HepG2 (cell line): ENCODE data around the gene IQSEC1. TPM values are rescaled to one million over a fixed set of nuclear protein-coding genes. Genes with fewer than 3 reads are reported as not detected.

Experiments used
- ATAC-seq: fragments of 200-7000 bp; cut with Tn5 transposase; 3 replicates; pipeline ENCODE4 v1.9.1; 2020; ENCODE audit warnings: mild to moderate bottlenecking, moderate library complexity
- BruUV-seq: library from RNA; stranded (reverse); fragments of 400-500 nt; replicated peaks from 2 replicates; lab custom pipeline; 2021; lab: Mats Ljungman, UMichigan
- CTCF ChIA-PET: fragments of 300-600 bp; formaldehyde crosslinking; extraction: SDS; loops from one replicate; lab custom pipeline; 2021; ENCODE audit warnings: low total read pairs, inconsistent platforms, low intra/inter-chr PET ratio; lab: Yijun Ruan, JAX
- POLR2A ChIA-PET: fragments of 350-600 bp; sonication (Branson Sonifier 250); formaldehyde crosslinking; loops from one replicate; lab custom pipeline; 2020; ENCODE audit warnings: antibody characterized with exemption, inconsistent platforms; lab: Yijun Ruan, JAX
- DNase-seq: peaks from one replicate; pipeline ENCODE4 v3.0.0-alpha.2; 2015; ENCODE audit warnings: low spot score
- FAIRE-seq: peaks from 3 replicates; lab custom pipeline; 2011; peaks lifted over from hg19 to GRCh38; lab: Jason Lieb, UNC
- H2AFZ ChIP-seq: one replicate; pipeline ENCODE4 v1.6.1; 2011; ENCODE audit warnings: low read length, inconsistent platforms
- H3K27ac ChIP-seq: fragments of 300-600 bp; 3 replicates; pipeline ENCODE4 v1.8.0; 2011; ENCODE audit warnings: mixed run types, mild to moderate bottlenecking, mixed read lengths, low read length, inconsistent platforms; ENCODE audit not compliant: insufficient read depth; ENCODE audit errors: extremely low read length
- H3K27me3 ChIP-seq, 2 experiments: fragments of 200-600 bp in 1 of 2; 2 replicates in 1 of 2; 3 replicates in 1 of 2; pipeline versions ENCODE4 v1.6.0 to v1.8.0; 2011; ENCODE audit warnings: low read length in 2 of 2, mild to moderate bottlenecking in 2 of 2, moderate library complexity in 2 of 2, inconsistent platforms in 1 of 2; ENCODE audit not compliant: insufficient read depth in 2 of 2, control insufficient read depth in 1 of 2
- H3K36me3 ChIP-seq, 2 experiments: fragments of 200-600 bp in 1 of 2; replicated peaks in 1 of 2; 2 replicates in 1 of 2; 3 replicates in 1 of 2; pipeline versions ENCODE4 v1.5.1 to v1.8.0; 2011; ENCODE audit warnings: low read length in 2 of 2, inconsistent platforms in 1 of 2; ENCODE audit not compliant: insufficient read depth in 2 of 2, control insufficient read depth in 1 of 2
- H3K4me1 ChIP-seq: 2 replicates; pipeline ENCODE4 v1.5.1; 2012; ENCODE audit warnings: low read length, inconsistent platforms; ENCODE audit not compliant: insufficient read depth
- H3K4me2 ChIP-seq: 2 replicates; pipeline ENCODE4 v1.6.0; 2011; ENCODE audit warnings: low read depth, low read length, inconsistent platforms
- H3K4me3 ChIP-seq, 3 experiments: fragments of 200-600 bp in 1 of 3; sonication (generic), shearing (Covaris generic) in 1 of 3; replicated peaks in 1 of 3; 2 replicates each; pipeline ENCODE4 v1.5.1; 2011 to 2016; ENCODE audit warnings: low read length in 3 of 3, inconsistent platforms in 2 of 3, low read depth in 2 of 3, mild to moderate bottlenecking in 2 of 3, control low read depth in 1 of 3, mixed read lengths in 1 of 3; ENCODE audit not compliant: insufficient read depth in 1 of 3
- H3K79me2 ChIP-seq: one replicate; pipeline ENCODE4 v1.6.1; 2011; ENCODE audit warnings: low read length, inconsistent platforms; ENCODE audit not compliant: insufficient read depth
- H3K9ac ChIP-seq: 2 replicates; pipeline ENCODE4 v1.6.0; 2011; ENCODE audit warnings: mild to moderate bottlenecking, low read depth, low read length, inconsistent platforms; ENCODE audit not compliant: insufficient read depth
- H3K9me3 ChIP-seq: 2 replicates; pipeline ENCODE4 v1.5.1; 2012; ENCODE audit warnings: mild to moderate bottlenecking, low read length
- H4K20me1 ChIP-seq: 2 replicates; pipeline ENCODE4 v1.6.0; 2011; ENCODE audit warnings: inconsistent platforms, mild to moderate bottlenecking, low read length, moderate library complexity; ENCODE audit not compliant: insufficient read depth
- ATF3 ChIP-seq: sonication (generic); formaldehyde crosslinking; IDR thresholded peaks from 2 replicates; pipeline ENCODE4 v1.4.0; 2020; ENCODE audit warnings: missing genetic modification reagents
- CBX1 ChIP-seq: IDR thresholded peaks from one replicate; pipeline ENCODE4 v1.6.1; 2016; ENCODE audit warnings: antibody characterized with exemption, low read depth
- ELF3 ChIP-seq: IDR thresholded peaks from 2 replicates; pipeline ENCODE4 v1.6.1; 2016; ENCODE audit warnings: missing genetic modification reagents, missing compliant biosample characterization
- GRHL1 ChIP-seq: sonication (generic); formaldehyde crosslinking; conservative IDR thresholded peaks from 2 replicates; pipeline ENCODE4 v1.8.0; 2022; ENCODE audit warnings: missing genetic modification reagents
- HOXA7 ChIP-seq: sonication (generic); formaldehyde crosslinking; IDR thresholded peaks from 2 replicates; pipeline ENCODE4 v1.8.1; 2022; ENCODE audit warnings: mild to moderate bottlenecking, missing genetic modification reagents, moderate library complexity
- NKX3-1 ChIP-seq: sonication (generic); formaldehyde crosslinking; IDR thresholded peaks from 2 replicates; pipeline ENCODE4 v1.5.0; 2020; ENCODE audit warnings: missing genetic modification reagents
- NR0B2 ChIP-seq: sonication (generic); formaldehyde crosslinking; IDR thresholded peaks from 2 replicates; pipeline ENCODE4 v1.4.0; 2020; ENCODE audit warnings: mild to moderate bottlenecking, missing genetic modification reagents
- REL ChIP-seq: sonication (generic); formaldehyde crosslinking; conservative IDR thresholded peaks from 2 replicates; pipeline ENCODE4 v1.8.0; 2022; ENCODE audit warnings: mild to moderate bottlenecking, missing genetic modification reagents, moderate library complexity
- SKI ChIP-seq: fragments of 450-650 bp; IDR thresholded peaks from one replicate; pipeline ENCODE4 v1.6.1; 2018; ENCODE audit warnings: mild to moderate bottlenecking; ENCODE audit not compliant: partially characterized antibody
- ZBTB8A ChIP-seq: sonication (generic); formaldehyde crosslinking; IDR thresholded peaks from 2 replicates; pipeline ENCODE4 v1.4.0; 2020; ENCODE audit warnings: mild to moderate bottlenecking, low read depth, missing genetic modification reagents, borderline replicate concordance
- ZNF121 ChIP-seq: sonication (generic); formaldehyde crosslinking; IDR thresholded peaks from 2 replicates; pipeline ENCODE4 v1.5.0; 2020; ENCODE audit warnings: mild to moderate bottlenecking, missing genetic modification reagents
- ZNF205 ChIP-seq: IDR thresholded peaks from 2 replicates; pipeline ENCODE4 v1.6.1; 2018; ENCODE audit warnings: missing biosample characterization, missing genetic modification reagents
- ZNF546 ChIP-seq: sonication (generic); formaldehyde crosslinking; conservative IDR thresholded peaks from 2 replicates; pipeline ENCODE4 v1.8.1; 2023; ENCODE audit warnings: mild to moderate bottlenecking, missing genetic modification reagents
- ZNF550 ChIP-seq: sonication (generic); formaldehyde crosslinking; IDR thresholded peaks from 2 replicates; pipeline ENCODE4 v1.4.0; 2020; ENCODE audit warnings: mild to moderate bottlenecking, missing genetic modification reagents, borderline replicate concordance
- ZNF841 ChIP-seq: sonication (generic); formaldehyde crosslinking; IDR thresholded peaks from 2 replicates; pipeline ENCODE4 v1.8.1; 2023; ENCODE audit warnings: missing genetic modification reagents, borderline replicate concordance
- WGBS: methylation state at CpG from one replicate; pipeline ENCODE4 v1.1.6; 2017; ENCODE audit warnings: low lambda C conversion rate; 5-methylcytosine and 5-hydroxymethylcytosine counted together
- in situ Hi-C: cut with HindIII; loops from 2 replicates; pipeline ENCODE4 v1.10.0; 2017; ENCODE audit warnings: low pct_unique_long_range_greater_than_20kb; ENCODE audit not compliant: extremely low pct_ligation_motif_present
- intact Hi-C: fragments of 100-400 bp; cut with micrococcal nuclease; formaldehyde crosslinking; loops from one replicate; pipeline ENCODE4 v1.10.0; 2022; ENCODE audit not compliant: unreplicated experiment
- polyA plus RNA-seq, 8 experiments: library from polyadenylated mRNA; depleted of rRNA in 3 of 8; stranded (reverse) in 7 of 8; unstranded in 1 of 8; fragments of >200 nt; fragmentation: Illumina TruSeq in 4 of 8; extraction: Trizol in 4 of 8; gene quantifications; 2 replicates each; pipeline versions ENCODE4 v1.2.1 to v1.2.3, GENCODE V29; 2011 to 2016; ENCODE audit warnings: low read depth in 4 of 8, missing spikeins in 1 of 8, mixed read lengths in 1 of 8; ENCODE audit not compliant: insufficient read depth in 1 of 8
- total RNA-seq, 5 experiments: library from RNA; depleted of rRNA; stranded (reverse); fragments of >200 nt; fragmentation: Illumina TruSeq; extraction: Trizol; gene quantifications; 2 replicates each; pipeline ENCODE4 v1.2.3, GENCODE V29; 2016; ENCODE audit warnings: low read depth in 1 of 5
- TF ChIP-seq, protein P1 (sequence below): sonication (generic); formaldehyde crosslinking; IDR thresholded peaks from 2 replicates; pipeline ENCODE4 v1.4.0; 2020; ENCODE audit warnings: mild to moderate bottlenecking, missing genetic modification reagents

IQSEC1 gene
- total and polyA plus RNA-seq, 2 of the 13 experiments (the other 11 are each of a cell fraction or from before 2014, with no cell fraction given): 17.4 to 20.2 TPM

- Histone ChIP-seq H2AFZ (no peak overlapping the region), H3K79me2 (no peaks in the 10 kb centered on the region)
- FAIRE-seq: no peak
- TF ChIP-seq GRHL1: no peak
- no peak for TF ChIP-seq ZNF841
- no peak for TF ChIP-seq SKI
- TF ChIP-seq, protein P1, sequence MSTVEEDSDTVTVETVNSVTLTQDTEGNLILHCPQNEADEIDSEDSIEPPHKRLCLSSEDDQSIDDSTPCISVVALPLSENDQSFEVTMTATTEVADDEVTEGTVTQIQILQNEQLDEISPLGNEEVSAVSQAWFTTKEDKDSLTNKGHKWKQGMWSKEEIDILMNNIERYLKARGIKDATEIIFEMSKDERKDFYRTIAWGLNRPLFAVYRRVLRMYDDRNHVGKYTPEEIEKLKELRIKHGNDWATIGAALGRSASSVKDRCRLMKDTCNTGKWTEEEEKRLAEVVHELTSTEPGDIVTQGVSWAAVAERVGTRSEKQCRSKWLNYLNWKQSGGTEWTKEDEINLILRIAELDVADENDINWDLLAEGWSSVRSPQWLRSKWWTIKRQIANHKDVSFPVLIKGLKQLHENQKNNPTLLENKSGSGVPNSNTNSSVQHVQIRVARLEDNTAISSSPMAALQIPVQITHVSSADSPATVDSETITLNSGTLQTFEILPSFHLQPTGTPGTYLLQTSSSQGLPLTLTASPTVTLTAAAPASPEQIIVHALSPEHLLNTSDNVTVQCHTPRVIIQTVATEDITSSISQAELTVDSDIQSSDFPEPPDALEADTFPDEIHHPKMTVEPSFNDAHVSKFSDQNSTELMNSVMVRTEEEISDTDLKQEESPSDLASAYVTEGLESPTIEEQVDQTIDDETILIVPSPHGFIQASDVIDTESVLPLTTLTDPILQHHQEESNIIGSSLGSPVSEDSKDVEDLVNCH (CRISPR knock-in tag): no peak
- TF ChIP-seq ZNF546: no peak
- no peak for TF ChIP-seq HOXA7
- TF ChIP-seq NKX3-1 (CRISPR knock-in tag): no peak
- TF ChIP-seq NR0B2 (CRISPR knock-in tag): no peak
- TF ChIP-seq ZBTB8A: no peak
- TF ChIP-seq ATF3 (CRISPR knock-in tag): no peak
- TF ChIP-seq ELF3 (CRISPR knock-in tag): no peak
- TF ChIP-seq CBX1: no peak
- no peak for TF ChIP-seq REL (CRISPR knock-in tag)
- no peak for TF ChIP-seq ZNF121 (CRISPR knock-in tag)
- TF ChIP-seq ZNF550 (CRISPR knock-in tag): no peak
- TF ChIP-seq ZNF205 (CRISPR knock-in tag): no peak
- TF ChIP-seq, all 625 proteins: peak for 0
- peaks cover 18% of the 10 kb centered on the region; the same call in 1 of the 2 replicates for H4K20me1 ChIP-seq
- POLR2A ChIA-PET: no interaction called here
- intact Hi-C loops (no loop called here), in situ Hi-C loops (no loop called here)
- H3K9me3 ChIP-seq: no peaks in the 10 kb centered on the region
- H3K9ac ChIP-seq: no peak overlapping the region
- H3K4me2 ChIP-seq: no peak overlapping the region
- WGBS: 96% methylated on average over 5 of the region's 5 CpGs
- H3K36me3 ChIP-seq: no peaks in the 10 kb centered on the region
- H3K27ac ChIP-seq: no peak overlapping the region
- H3K27me3 ChIP-seq: no peaks in the 10 kb centered on the region
- H3K4me3 ChIP-seq: no peak overlapping the region
- no peak for DNase-seq
- BruUV-seq: no TSS peak
- CTCF ChIA-PET: no interaction called here
- peaks cover 39% of the 10 kb centered on the region for H3K4me1 ChIP-seq
- ATAC-seq: no peak
These were observed 36.3 kb upstream of the IQSEC1 start for GRCh38 chr3:13109516-13109915.
